Measurements from ENCODE around the gene ARPC1B. TPM values are rescaled to one million over a fixed set of nuclear protein-coding genes. Genes with fewer than 3 reads are reported as not detected.
A peak's percentile ranks its signal among the peaks of the same experiment; 100 is the strongest.
"Not testable (repeated sequence)": the region's sequence is repeated elsewhere in the genome, so short reads cannot be mapped to it uniquely, and the experiment has no call there.

ARPC1B gene
- total RNA-seq, 4 donors from 2014 or later, result 51.4 to 83.1 (median 54.3) TPM

GRCh38 chr7:99355098-99355497 is 19.4 kb upstream of the ARPC1B start:
- 93 to 94% methylated on average over 7 of the region's 7 CpGs for WGBS, 2 donors
- peak in 1 of 2 donors; percentile 10 for DNase-seq (ENCODE audit: low spot score in 2 of 2)
- intact Hi-C loops (cut with DNase I; ENCODE audit: low total_unique reads), result no loop called here
- TF ChIP-seq POLR2A (IDR thresholded peaks at IDR 0.05) (no peak), CTCF (IDR thresholded peaks at IDR 0.05) (no peak)
- no peak overlapping the region for H3K4me3 ChIP-seq (ENCODE audit: low read depth, poor library complexity, severe bottlenecking)

- H3K4me3 ChIP-seq (ENCODE audit: low read depth, poor library complexity, severe bottlenecking), result no peak overlapping the region
- TF ChIP-seq CTCF (IDR thresholded peaks at IDR 0.05), result no peak
- no peak for TF ChIP-seq POLR2A (IDR thresholded peaks at IDR 0.05)
- intact Hi-C loops (cut with DNase I; ENCODE audit: low total_unique reads), result no loop called here
- WGBS, 2 donors, result 87 to 91% methylated on average over 16 of the region's 16 CpGs
- DNase-seq (ENCODE audit: low spot score in 2 of 2), result no peak
Measured at GRCh38 chr7:99357701-99358490, 16.6 kb upstream of the ARPC1B start.

GRCh38 chr7:99358521-99358920 is 16.0 kb upstream of the ARPC1B start:
- 93 to 96% methylated on average over 15 of the region's 15 CpGs for WGBS, 2 donors
- H3K4me3 ChIP-seq (ENCODE audit: low read depth, poor library complexity, severe bottlenecking); DNase-seq (ENCODE audit: low spot score in 2 of 2); intact Hi-C loops (cut with DNase I; ENCODE audit: low total_unique reads): not testable (repeated sequence)

GRCh38 chr7:99359465-99360154 is 14.9 kb upstream of the ARPC1B start:
- 88 to 89% methylated on average over 22 of the region's 22 CpGs for WGBS, 2 donors
- intact Hi-C loops (cut with DNase I; ENCODE audit: low total_unique reads), result no loop called here
- no peak overlapping the region for H3K4me3 ChIP-seq (ENCODE audit: low read depth, poor library complexity, severe bottlenecking)
- no peak for DNase-seq (ENCODE audit: low spot score in 2 of 2)
- TF ChIP-seq POLR2A (IDR thresholded peaks at IDR 0.05) (no peak), CTCF (IDR thresholded peaks at IDR 0.05) (no peak)

- no peak overlapping the region for H3K4me3 ChIP-seq (ENCODE audit: low read depth, poor library complexity, severe bottlenecking)
- intact Hi-C loops (cut with DNase I; ENCODE audit: low total_unique reads), result no loop called here
- no peak for DNase-seq (ENCODE audit: low spot score in 2 of 2)
- no peak for TF ChIP-seq POLR2A (IDR thresholded peaks at IDR 0.05)
- no peak for TF ChIP-seq CTCF (IDR thresholded peaks at IDR 0.05)
- WGBS, 2 donors, result 76% methylated on average over 3 of the region's 3 CpGs
Measured at GRCh38 chr7:99362801-99363200, 11.7 kb upstream of the ARPC1B start.

- intact Hi-C loops (cut with DNase I; ENCODE audit: low total_unique reads), result no loop called here
- TF ChIP-seq CTCF (IDR thresholded peaks at IDR 0.05) (no peak), POLR2A (IDR thresholded peaks at IDR 0.05) (no peak)
- WGBS, 2 donors, result 86 to 94% methylated on average over 5 of the region's 5 CpGs
- H3K4me3 ChIP-seq (ENCODE audit: low read depth, poor library complexity, severe bottlenecking), result no peak overlapping the region
- no peak for DNase-seq (ENCODE audit: low spot score in 2 of 2)
Measured at GRCh38 chr7:99363286-99363685, 11.2 kb upstream of the ARPC1B start.
